ENCODE measurements around the gene MRPL42.

MRPL42 gene

DNA sequence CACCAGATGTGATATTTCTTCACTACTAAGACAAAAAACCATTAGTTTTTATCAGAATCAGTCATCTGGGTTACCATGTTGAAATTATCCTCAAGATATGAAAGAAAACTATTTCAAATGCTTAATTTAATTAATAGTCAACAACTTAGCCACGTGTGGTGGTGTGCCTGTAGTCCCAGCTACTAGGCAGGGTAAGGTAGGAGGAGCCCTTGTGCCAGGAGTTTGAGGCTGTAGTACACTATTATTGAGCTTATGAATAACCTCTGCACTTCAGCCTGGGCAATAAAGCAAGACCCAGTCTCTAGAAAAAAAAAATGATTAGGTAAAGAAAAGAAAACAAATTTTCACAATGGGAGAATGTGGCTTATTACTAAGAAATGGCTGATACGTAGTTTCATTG lies 33.4 kb downstream of the MRPL42 start:
- DNase-seq: no peak

DNA sequence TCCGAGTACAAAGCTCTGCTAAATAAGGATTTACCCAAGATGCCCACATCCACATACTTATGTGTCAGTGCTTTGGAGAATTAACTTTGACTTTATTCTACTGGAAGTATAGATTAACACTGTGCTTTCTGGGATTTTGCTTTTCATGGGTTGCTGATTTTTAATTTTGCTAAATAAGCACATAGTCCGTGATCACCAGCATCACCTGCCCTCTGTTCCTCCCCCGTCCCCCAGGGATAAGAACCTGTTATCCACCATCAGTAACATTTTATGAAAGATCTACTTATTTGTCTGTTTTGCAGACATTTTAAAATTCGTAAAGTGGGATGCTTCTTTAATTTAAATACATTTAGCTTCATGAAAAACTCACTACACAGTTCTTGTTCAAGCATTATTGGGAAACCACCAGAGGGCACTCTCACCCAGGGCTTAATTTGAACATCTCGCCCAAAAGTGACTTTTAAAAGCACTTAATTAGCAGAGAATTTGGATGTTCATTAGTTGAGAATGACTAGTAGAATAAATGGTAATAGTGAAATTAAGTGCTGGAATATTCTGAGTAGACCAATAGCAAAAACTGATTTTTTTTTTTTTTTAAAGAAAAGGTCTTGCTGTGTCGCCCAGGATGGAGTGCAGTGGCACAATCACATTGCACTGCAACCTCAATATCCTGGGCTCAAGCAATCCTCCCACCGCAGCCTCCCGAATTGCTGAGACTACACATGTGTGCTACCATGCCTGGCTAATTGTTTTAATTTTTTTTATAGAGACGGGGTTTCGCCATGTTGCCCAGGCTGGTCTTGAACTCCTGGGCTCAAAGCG lies 35.7 kb downstream of the MRPL42 start:
- peak; percentile 22 for DNase-seq

DNA sequence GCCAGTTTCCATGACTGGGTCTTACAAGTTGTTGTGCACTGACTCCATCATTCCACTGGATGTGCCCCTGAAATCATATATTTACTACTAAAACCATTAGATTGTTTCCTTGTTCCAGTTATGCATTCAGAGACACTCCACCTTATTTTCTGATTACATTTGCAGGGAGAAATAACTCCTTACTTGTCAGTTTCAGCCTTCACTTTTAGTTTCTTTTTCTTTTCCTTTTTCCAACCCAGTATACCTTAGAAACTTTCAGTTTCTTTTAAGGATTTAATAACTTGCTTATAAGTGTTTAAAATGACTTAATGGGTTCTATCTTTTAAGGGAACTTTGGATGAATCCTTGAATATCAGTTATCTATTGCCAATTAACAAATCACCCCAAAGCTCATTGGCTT lies 39.9 kb downstream of the MRPL42 start:
- no peak for DNase-seq

DNA sequence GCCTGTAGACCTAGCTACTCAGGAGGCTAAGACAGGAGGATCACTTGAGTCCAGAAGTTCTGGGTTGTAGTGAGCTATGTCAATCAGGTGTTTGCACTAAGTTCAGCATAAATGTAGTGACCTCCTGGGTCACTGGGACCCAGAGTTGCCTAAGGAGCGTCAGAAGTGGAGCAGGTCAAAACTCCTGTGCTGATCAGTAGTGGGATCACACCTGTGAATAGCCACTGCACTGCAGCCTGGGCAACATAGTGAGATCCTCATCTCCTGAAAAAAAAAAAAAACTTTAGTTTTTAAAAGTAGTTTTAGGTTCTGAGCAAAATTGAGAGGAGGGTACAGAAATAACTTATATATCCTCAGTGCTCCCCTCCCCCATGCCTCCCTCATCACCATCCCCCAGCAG lies 42.2 kb downstream of the MRPL42 start:
- DNase-seq: no peak

DNA sequence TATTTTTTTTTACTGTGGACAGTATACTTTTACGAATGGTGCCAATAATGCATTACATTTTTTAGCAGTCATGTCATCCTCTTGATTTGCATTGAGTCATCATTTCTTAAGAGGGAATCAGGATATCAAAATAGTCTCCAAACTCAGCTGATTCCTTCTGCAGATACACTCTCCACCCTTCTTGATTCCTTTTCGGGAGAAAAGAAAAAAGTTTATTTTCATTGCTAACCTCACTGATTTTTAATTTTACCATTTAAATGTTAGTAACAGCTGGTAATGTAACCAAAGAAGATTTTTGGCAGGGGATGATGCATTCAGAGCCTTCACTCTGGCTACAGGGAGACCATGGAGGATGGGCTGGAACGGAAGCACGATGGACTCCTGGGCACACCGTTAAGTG lies 47.5 kb downstream of the MRPL42 start:
- no peak for DNase-seq

DNA sequence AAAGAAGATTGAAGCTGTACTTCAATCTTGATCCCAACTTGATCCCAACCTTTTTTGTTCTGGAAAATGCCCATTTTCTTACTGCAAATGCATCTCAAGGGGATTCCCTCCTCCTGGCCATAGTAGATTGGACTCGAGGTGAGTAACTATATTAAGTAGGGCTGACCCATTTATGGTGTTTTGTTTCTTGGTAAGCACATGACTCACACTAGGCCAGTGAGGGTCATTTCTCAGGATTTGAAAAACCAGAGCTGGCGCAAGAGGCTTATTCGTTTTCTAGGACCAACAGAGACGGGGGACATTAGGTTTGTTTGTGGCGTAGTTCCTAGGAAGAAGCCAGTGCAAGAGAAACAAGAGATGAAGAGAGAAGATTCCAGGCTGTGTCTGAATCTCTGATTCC lies 51.4 kb downstream of the MRPL42 start:
- no peak for DNase-seq

DNA sequence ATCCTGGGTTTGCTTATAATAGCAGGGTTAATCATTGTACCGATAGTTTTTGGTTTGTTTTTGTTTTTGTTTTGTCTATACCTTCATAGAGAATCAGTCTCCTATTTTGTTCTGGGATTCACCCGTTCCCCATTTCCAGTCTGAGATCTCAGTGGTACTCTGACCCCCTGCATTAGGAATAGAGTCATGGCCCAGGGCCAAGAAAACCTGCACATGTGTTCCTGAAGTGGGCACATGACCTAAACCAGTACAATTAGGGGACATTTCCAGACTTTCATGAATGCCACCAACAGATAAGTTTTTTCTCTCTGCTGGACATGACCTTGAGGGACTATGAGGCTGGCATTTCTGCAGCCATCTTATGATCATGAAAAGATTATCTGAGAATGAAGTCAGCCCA lies 52.5 kb downstream of the MRPL42 start:
- DNase-seq: no peak

DNA sequence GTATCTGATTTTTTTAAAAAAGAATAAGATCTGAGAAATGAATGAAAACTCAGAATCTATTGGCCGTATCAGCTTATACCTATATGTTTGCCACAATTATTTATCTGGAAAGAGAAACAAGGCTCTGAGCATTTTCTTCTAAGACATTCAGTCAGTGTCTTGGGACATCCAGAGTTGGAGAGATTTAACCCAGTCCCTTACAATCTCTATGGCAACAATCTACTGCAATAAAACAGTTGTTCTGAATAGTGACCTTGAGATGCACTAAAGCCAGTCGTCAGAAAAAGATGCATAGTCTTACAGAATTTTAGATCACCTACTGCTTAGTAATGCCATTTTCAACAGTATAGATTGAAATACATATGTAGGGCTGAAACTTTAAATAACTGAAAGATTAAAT lies 53.1 kb downstream of the MRPL42 start:
- DNase-seq: no peak

DNA sequence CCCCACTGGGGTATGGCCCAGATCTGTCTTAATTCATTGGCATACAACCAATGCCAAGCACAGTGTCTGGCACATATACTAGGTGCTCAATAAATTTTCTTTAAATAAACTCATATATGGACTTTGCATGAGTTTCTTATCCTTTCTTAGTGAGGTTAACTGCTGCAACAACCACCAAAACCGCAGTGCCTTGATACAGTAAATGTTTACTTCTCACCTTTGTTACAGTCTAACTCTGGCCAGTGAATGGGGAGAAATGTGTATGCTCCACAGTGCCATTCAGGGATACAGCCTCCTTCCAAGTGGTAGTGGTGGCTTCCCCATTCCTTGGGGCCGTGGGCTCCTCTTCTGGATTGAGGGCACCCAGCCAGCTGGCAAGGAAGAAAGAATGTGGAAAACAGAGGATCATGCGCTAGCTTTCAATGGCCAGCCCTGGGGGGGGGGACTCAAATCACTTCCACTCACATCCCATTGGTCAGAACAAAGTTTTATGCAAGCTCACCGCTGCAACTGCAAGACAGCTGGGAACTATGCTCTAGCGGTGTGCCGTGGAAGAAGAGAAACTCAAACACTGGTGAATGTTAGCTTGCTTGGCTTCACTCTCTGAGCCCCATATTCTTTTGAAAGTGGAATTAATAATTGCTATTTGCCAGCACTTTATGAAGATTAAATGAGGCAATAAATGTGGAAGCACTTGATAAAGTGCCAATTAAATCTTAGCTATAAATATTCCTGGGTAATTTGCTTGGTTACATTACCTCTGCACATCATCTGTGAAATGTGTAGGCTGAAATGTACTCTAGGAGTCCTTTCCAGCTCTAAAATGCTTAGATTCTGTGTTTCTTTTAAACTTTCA lies 54.1 kb downstream of the MRPL42 start:
- no peak for DNase-seq

DNA sequence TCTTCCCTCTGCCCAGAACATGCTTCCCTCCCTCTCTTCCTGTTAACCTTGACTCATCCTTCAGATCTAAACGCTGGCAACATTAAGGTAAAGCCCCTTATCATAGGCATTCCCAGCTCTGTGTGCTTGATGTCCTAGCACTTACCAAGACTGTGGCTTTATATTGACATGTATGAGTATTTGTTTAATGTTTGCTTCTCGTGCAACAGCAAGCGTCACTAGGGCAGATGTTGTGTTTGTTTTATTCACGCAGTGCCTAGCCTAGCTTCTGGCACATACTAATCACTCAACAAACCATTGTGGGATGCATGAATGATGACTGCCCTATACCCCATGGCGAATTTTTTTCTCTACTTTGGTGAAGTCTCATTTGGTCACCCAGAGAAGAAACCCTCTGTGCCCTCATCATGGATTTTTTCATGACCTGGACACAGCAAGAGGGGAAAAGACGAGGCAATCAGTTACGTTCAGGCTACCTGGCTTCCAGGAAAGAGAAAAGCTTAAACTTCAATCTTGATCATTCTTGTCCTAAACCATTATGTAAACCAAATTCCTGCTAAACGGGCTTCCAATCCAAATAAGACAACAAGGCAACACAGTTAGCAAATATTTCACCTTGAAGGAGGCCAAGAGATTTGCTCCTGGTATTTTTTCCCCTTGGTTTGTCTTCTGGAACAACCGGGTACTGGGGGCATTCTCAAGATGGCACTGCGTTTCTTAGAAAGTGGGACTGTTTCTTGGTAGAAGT lies 57.2 kb downstream of the MRPL42 start:
- no peak for DNase-seq

DNA sequence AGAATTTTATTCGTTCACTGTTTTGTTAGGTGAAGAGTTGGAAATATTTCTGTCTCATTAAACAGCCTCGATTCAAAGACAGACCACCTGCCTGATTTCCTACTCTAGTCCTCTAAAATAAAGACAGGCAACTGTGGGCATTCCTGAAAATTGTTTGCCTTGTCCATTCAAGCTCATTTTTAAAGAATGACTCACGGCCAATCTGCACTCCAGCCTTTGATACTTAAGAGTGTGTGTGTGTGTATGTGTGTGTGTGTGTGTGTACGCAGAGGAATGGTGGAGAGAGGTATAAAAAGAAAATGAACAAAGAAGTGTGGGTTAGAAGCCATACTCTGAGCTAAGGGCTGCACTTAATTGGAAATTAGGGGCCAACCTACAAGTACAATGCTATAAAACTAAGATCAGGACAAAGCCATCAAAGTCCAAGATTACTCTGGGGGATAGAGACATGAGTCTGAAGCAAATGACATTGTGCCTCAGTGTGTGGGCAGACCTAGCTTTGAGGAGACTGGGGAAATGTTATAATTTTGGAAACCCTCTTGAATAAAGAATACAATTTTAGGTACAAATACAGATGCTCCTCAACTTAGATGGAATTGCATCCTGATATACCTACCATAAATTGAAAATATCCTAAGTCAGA lies 59.6 kb downstream of the MRPL42 start:
- DNase-seq: no peak

DNA sequence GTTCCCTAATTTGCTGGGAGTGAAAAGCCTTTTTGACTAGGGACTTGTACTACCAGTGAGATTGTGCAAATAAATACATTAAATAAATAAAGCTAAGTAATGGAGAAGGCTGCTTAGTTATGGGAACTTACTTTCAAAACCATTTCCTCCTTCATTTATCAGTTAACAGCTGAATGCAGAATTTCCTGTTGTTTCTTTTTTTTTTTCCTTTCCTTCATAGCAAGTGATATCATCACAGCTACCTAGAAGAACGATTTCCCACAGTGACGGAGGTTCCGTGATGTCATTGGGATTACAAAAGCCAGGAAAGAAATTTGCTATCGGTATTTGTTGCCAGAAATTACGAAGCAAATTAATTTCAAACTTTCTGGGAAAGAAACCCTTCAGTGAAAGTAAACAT lies 63.0 kb downstream of the MRPL42 start:
- no peak for DNase-seq

DNA sequence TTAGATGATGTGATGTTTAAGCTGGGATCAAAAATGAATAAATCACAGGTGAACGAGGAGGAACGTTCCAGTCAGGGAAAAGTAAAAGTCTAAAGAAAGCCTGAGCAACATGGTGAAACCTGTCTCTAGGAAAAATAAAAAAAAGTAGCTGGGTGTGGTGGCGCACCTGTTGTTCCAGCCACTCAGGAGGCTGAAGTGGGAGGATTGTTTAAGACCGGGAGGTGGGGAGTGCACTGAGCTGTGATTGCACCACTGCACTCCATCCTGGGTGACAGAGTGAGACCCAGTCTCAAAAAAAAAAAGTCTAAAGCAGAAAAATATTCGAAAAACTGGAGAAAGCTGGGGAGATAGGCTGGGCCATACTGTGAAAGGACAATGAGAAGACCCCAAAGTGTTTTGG lies 66.0 kb downstream of the MRPL42 start:
- no peak for DNase-seq

DNA sequence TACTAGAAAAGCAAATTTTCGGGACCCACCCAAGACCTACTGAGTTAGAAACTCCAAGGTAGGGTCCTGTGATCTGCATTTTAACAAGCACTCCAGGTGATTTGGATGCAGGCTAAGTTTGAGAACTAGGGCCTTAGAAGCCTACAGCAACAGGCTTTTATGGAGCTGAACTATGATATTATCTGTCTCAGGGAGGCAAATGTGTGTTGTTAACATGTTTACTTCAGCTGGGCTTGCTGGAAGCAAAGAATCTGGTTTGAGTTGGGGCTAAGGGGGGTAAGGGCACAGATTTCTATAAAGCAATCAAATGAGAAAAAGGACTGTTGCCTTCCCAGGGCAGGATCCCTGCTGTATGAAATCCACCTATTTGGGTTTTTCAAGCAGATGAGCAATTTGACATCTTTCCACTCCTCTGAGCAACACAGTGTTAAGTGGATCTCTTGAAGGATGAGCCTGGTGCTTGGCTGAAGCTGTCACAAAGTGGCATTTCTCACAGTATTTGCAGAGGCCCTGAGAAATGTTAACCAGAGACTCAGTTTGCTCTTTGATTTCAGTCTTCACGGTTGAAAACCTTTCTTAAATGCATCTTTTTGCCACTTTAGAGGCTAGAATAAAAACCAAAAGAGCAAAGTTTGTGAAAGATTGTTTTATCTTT lies 68.9 kb downstream of the MRPL42 start:
- no peak for DNase-seq

DNA sequence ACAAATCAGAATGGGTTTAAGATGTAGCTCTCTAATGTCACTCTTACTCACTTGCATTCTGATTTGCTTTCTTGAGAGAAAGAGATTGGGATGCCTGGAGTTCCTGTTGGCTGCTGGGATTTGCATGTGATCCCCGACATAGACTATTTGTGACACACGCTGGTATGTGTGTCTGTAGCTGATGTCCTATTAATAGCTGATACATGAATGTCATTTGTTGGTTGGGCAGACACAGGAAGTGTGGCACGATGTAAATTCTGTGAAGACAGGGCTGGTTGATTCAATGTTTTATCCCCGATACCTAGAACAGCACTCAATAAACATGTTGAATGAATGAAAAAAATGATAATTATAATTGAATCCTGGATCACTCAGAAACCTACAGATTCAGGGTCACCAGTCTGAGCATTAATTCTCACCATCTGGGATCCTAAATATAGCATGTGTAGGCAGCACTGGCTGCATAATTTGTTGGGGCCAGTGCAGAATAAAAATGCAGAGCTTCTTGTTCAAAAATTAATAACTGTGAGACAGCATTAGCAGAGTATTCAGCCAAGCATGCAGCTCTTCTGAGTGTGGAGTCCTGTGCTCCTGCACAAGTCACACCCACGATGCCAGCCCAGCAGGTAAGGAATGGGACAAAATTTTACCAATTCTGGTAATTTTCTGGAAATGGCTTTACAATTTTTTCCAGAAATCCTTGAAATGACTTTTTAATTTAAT lies 69.6 kb downstream of the MRPL42 start:
- DNase-seq: no peak

DNA sequence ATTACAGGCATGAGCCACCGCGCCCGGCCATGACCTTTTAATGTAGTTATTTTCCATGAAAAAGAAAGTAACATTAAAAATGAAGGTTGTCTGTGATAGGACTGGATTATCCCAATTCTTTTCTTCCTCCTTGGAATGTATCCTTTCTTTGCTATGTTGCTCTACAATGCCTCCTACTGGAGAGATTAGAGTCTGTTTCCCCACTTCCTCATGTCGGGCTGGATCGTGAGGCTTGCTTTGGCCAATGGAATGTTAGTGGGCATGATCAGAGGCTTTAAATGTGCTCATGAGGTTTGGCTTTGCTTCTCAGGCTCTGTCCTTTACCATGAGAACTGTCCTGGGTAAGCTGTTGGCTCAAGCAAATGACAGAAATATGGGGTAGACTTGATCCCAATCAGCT lies 70.5 kb downstream of the MRPL42 start:
- DNase-seq: no peak

DNA sequence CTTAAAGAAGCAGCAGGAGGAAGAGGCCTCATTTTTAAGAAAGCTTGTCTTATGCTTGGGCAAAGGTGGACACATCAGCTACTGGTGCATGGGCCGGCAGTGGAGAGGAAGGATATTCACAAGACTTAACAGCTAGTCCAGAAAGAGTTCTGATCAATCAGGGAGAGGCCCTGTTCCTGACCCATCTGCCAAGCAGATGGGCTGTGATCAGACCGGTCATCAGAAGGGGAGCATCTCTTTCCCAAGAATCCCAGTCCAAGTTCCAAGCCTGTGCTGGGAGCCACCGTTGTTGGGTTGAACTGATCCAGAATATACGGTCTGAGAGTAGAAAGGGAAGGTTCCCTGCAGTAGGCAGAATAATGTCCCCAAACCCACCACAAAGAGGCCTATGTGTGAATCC lies 72.5 kb downstream of the MRPL42 start:
- DNase-seq: no peak

DNA sequence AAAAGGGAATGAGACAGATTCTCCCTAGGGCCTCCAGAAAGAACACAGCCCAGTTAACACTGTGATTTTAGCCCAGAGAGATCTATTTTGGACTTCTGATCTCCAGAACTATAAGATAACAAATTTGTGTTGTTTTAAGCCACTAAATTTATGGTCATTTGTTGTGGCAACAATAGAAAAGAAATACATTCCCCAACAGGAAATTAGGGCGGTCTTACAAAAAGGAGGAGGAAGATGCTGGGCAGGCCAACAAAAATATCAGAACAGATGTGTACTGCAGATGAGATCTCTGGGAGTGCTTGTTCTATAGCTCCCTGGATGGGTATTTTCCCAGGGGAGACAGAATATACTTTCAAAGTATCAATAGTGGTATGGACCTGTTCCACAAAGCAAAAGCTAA lies 73.2 kb downstream of the MRPL42 start:
- no peak for DNase-seq

DNA sequence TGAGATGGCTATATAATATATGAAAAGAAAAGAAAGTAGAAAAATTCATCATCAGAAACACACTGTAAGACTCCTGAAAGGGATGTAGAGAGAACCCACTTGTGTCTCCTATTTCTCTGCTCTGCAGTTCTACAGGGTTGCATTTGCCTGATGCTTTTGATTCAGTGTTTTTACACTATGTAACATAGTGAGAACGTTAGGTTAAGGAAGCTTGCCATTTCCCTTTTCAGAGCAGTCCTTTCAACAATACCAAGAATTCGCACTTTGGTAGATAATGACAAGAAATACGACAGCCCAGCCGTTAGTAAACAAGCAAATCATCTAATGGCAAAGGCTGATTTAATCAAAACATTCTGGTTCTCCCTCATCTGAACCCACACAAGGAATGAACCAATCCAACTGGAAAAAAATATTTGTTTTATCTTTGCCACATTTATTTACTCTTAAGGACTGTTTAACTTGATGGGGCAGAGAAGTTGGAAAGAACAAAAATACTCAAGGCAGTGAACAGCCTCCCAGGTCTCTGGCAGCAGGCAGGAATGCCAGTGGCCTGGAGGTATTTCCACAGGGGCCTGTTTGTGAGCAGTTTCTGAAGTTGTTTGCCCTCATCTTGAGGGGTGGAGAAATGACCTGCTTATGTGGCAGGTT lies 74.4 kb downstream of the MRPL42 start:
- DNase-seq: no peak

DNA sequence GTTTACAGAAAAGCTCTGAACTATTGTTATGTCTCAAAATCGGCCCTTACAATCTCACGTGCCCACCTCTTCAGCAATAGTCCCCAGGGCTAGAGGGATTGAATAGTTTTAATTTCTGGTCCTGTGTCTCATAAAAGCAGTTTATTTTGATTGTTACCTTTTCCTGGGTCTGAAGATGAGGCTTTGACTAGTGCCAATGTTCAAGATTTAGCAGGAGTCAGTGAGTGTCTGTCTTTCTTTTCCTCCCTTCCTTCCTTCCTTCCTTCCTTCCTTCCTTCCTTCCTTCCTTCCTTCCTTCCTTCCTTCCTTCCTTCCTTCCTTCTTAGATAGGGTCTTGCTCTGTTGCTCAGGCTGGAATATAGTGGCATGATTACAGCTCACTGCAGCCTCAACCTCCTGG lies 80.5 kb downstream of the MRPL42 start:
- DNase-seq: no peak

DNA sequence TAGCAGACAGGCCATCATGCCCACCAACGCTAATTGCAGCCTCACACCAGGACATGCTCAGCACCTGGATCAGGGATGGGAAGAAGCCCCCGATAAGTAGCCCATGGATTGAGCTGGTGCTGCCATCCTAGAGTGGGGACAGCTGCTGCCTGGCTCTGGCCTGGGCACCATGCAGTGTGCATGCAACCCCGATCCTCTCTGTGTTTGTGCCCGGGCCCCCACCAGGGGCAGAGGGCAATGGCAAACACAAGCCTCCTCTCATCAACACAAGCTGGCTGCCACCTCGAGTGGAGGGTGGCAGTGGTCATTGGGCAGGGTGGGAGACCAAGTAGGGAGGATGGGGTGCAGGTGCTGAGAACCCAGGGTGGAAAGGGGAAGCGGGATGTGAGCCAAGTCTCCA lies 81.9 kb downstream of the MRPL42 start:
- no peak for DNase-seq
